Fibroblast of the aortic adventitia (primary cell): ENCODE results near the gene DTHD1. TPM values are rescaled to one million over a fixed set of nuclear protein-coding genes. Genes with fewer than 3 reads are reported as not detected.

Experiments
- DNase-seq: peaks from one replicate; pipeline ENCODE4 v3.0.0-alpha.2; 2010; ENCODE audit warnings: low read depth
- H3K4me3 ChIP-seq: 2 replicates; pipeline ENCODE4 v1.5.1; 2011; ENCODE audit warnings: low read depth, mild to moderate bottlenecking, control low read depth, low read length, moderate library complexity
- CTCF ChIP-seq: IDR thresholded peaks from 2 replicates; pipeline ENCODE4 v1.5.1; 2011; ENCODE audit warnings: mild to moderate bottlenecking, low read length, control low read depth, inconsistent platforms; ENCODE audit not compliant: insufficient read depth
- total RNA-seq: library from RNA; depleted of rRNA; stranded (reverse); fragments of >200 nt; gene quantifications from 2 replicates; pipeline ENCODE4 v1.2.3, GENCODE V29; 2012; ENCODE audit warnings: low replicate concordance

The DTHD1 gene
- total RNA-seq, 1 donor = not detected

- no peak overlapping the region for H3K4me3 ChIP-seq
- no peak for TF ChIP-seq CTCF
- DNase-seq = no peak
Measured at GRCh38 chr4:36282503-36283030, 1.2 kb downstream of the DTHD1 start.

DNA sequence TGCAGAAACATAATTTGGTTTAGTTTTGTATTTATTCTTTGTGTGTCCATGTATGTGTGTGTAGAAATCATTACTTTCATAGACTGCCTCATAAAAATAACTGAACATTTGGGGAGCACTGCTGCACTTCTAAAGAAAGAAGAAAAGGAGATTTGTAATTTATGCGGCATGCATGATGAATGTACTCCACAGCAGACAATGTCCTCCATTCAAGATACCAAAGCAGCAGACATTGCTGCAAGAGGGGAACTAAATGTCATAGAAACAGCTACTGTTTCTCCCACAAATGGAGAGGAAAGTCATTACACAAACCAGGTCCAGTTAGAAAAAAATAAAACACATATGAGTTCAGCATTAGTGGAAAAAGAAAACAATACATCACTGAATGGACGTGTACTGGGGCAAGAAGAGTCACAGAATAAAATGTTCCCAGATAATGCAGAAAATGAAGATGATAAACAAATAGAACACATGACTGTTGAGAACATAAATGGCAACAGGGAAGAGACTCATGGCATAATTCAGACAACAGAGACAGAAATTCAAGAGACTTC is 2.6 kb downstream of the DTHD1 start:
- no peak for DNase-seq
- no peak overlapping the region for H3K4me3 ChIP-seq
- no peak for TF ChIP-seq CTCF

DNA sequence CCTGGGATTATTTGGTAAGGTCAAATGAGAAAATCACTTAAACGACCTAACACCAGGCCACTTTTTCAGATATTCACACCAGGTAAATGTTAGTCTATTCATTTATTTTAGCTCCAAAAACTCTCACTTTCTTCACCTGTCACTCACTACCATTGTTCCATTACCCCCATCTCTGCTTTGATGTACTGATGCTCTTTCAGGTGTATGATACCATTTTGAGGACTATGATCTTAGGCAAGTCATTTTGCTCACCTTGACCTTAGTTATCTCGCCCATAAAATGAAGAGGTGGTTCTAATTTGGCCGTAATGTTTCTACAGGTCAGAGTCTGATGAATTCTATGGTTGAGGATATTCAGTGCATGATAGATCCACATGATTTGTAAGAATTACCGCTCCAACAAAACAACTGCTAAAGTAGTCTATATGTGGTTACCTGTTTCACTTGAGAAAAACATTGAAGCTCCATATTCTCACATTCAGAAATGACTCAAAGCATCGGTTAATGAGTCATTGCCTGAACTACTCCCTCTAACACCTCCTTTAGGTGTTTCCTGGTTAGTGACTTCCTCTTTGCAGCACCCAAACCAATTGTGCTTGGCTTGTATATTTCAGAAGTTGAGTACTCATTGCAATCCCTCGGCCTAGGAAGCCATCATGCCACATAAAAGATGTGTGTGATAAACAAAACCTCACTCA is 4.5 kb downstream of the DTHD1 start:
- no peak for TF ChIP-seq CTCF
- H3K4me3 ChIP-seq = no peak overlapping the region
- no peak for DNase-seq

- H3K4me3 ChIP-seq = no peak overlapping the region
- no peak for TF ChIP-seq CTCF
- no peak for DNase-seq
Measured at GRCh38 chr4:36286481-36286871, 5.1 kb downstream of the DTHD1 start.

GRCh38 chr4:36288731-36289426 is 7.5 kb downstream of the DTHD1 start:
- TF ChIP-seq CTCF = no peak
- no peak overlapping the region for H3K4me3 ChIP-seq
- DNase-seq = no peak

GRCh38 chr4:36290641-36291040 is 9.2 kb downstream of the DTHD1 start:
- DNase-seq = no peak
- no peak for TF ChIP-seq CTCF
- H3K4me3 ChIP-seq = no peak overlapping the region
